Measurements from ENCODE around the gene CDO1. TPM values are rescaled to one million over a fixed set of nuclear protein-coding genes. Genes with fewer than 3 reads are reported as not detected.

Gene CDO1
- total and polyA plus RNA-seq, 2 of the 8 experiments (the other 6 are each of a cell fraction or from before 2014, with no cell fraction given) = 26.1 to 29.5 TPM

GRCh38 chr5:115850744-115851416 is 34.4 kb upstream of the CDO1 start:
- no peaks in the 10 kb centered on the region for H3K27me3 ChIP-seq (replicated peaks in 1 of 4; ENCODE audit: control insufficient read depth in 3 of 4, extremely low read depth in 1 of 4, insufficient read depth in 3 of 4, low read length in 3 of 4)
- no peak overlapping the region for H4K8ac ChIP-seq (ENCODE audit: extremely low read depth, insufficient read depth, low read length)
- peaks cover 0 to 2% of the 10 kb centered on the region in 2 experiments for H4K20me1 ChIP-seq (replicated peaks in 1 of 2; ENCODE audit: control insufficient read depth in 1 of 2, insufficient read depth in 2 of 2, low read length in 2 of 2)
- no peak overlapping the region for H3K4ac ChIP-seq (replicated peaks; ENCODE audit: insufficient read length, low read depth, low read length)
- no peak overlapping the region for H3K18ac ChIP-seq (ENCODE audit: extremely low read depth, low read length)
- H2AK5ac ChIP-seq (ENCODE audit: low read depth, low read length) = no peak overlapping the region
- peaks cover 0 to 5% (median 1%) of the 10 kb centered on the region in 4 experiments; a peak in 2 of 7 replicates for H3K4me1 ChIP-seq (replicated peaks in 1 of 4; ENCODE audit: control insufficient read depth in 3 of 4, insufficient read depth in 4 of 4, low read length in 3 of 4)
- H2BK15ac ChIP-seq (ENCODE audit: low read length) = no peak overlapping the region
- peaks cover 0 to 8% of the 10 kb centered on the region in 2 experiments; a peak in 1 of 4 replicates for H3K9me3 ChIP-seq (ENCODE audit: insufficient read depth in 2 of 2, low read depth in 1 of 2, low read length in 1 of 2)
- H3K23me2 ChIP-seq (ENCODE audit: low read depth, low read length) = no peaks in the 10 kb centered on the region
- peaks cover 2% of the 10 kb centered on the region; the same call in 1 of the 2 replicates for H3K79me1 ChIP-seq (ENCODE audit: low read depth, low read length)
- H2BK120ac ChIP-seq (replicated peaks; ENCODE audit: low read depth, low read length) = no peak overlapping the region
- DNase-seq (ENCODE audit: low read depth in 1 of 2, low spot score in 2 of 2) (no peak), FAIRE-seq (no peak)
- no peak overlapping the region for H3K9ac ChIP-seq (replicated peaks in 1 of 4; ENCODE audit: extremely low read depth in 1 of 4, low read depth in 3 of 4, low read length in 3 of 4)
- CTCF ChIA-PET (ENCODE audit: partially characterized antibody) = interaction anchor here (0.5 kb wide), 1 partner anchor 21 kb away, joined by 4 read pairs; no protein-coding TSS in a partner anchor
- H3K56ac ChIP-seq (replicated peaks; ENCODE audit: insufficient read length, low read depth, low read length) = no peak overlapping the region
- no peak overlapping the region for H2AFZ ChIP-seq (ENCODE audit: low read length)
- H4K91ac ChIP-seq (replicated peaks; ENCODE audit: insufficient read length, low read length) = no peak overlapping the region
- WGBS, 2 experiments (ENCODE audit: extremely low coverage in 1 of 2, insufficient coverage in 1 of 2, insufficient read length in 1 of 2, insufficient replicate concordance in 2 of 2, low coverage in 1 of 2, low lambda C conversion rate in 2 of 2, missing lambda C conversion rate in 1 of 2) = 95% methylated on average over 4 of the region's 4 CpGs; no CpG with 5 or more reads in 1 of the 2 experiments
- H2BK20ac ChIP-seq (ENCODE audit: low read length) = no peak overlapping the region
- H3K27ac ChIP-seq (ENCODE audit: low read depth, low read length) = no peak overlapping the region
- POLR2A ChIA-PET (ENCODE audit: partially characterized antibody) = no interaction called here
- no peak overlapping the region for H3K4me2 ChIP-seq (ENCODE audit: insufficient read depth in 1 of 2, low read depth in 2 of 2, low read length in 2 of 2)
- H2BK12ac ChIP-seq (ENCODE audit: low read depth, low read length) = no peak overlapping the region
- H3K23ac ChIP-seq (ENCODE audit: insufficient read length) = no peak overlapping the region
- H2BK5ac ChIP-seq (ENCODE audit: low read depth, low read length) = no peak overlapping the region
- no peak overlapping the region for H3K14ac ChIP-seq (ENCODE audit: insufficient read length)
- no peaks in the 10 kb centered on the region for H3K36me3 ChIP-seq (ENCODE audit: control insufficient read depth in 2 of 4, insufficient read depth in 4 of 4, low read length in 3 of 4)
- peaks cover 0 to 85% of the 10 kb centered on the region in 2 experiments; a peak in 2 of 4 replicates for H3K79me2 ChIP-seq (ENCODE audit: control insufficient read depth in 1 of 2, insufficient read depth in 2 of 2, low read length in 2 of 2)
- H3K4me3 ChIP-seq (ENCODE audit: extremely low read depth in 1 of 4, insufficient read depth in 2 of 4, low read depth in 3 of 4, low read length in 4 of 4) = no peak overlapping the region
- no peak overlapping the region for H4K5ac ChIP-seq (ENCODE audit: insufficient read length, low read depth, low read length)
- TF ChIP-seq RAD21 (IDR thresholded peaks at IDR 0.05 in 1 of 2, conservative IDR thresholded peaks at IDR 0.05 in 1 of 2; ENCODE audit: low read depth in 2 of 2, low read length in 2 of 2) = no peak
- TF ChIP-seq CBX8 (IDR thresholded peaks at IDR 0.05; ENCODE audit: borderline replicate concordance, low read depth, low read length) = no peak
- no peak for TF ChIP-seq HDAC6 (IDR thresholded peaks at IDR 0.05; ENCODE audit: low read depth, low read length)
- TF ChIP-seq RXRA (IDR thresholded peaks at IDR 0.05; ENCODE audit: insufficient read depth, low read depth, low read length) = no peak
- TF ChIP-seq SAP30 (IDR thresholded peaks at IDR 0.05; ENCODE audit: insufficient read depth, insufficient replicate concordance, low read length) = no peak
- no peak for TF ChIP-seq SIX5 (IDR thresholded peaks at IDR 0.05; ENCODE audit: low read depth, low read length)
- no peak for TF ChIP-seq JUN (IDR thresholded peaks at IDR 0.05; ENCODE audit: low read depth, low read length)
- no peak for TF ChIP-seq JUND (IDR thresholded peaks at IDR 0.05; ENCODE audit: low read length)
- no peak for TF ChIP-seq POLR2AphosphoS5 (IDR thresholded peaks at IDR 0.05; ENCODE audit: low read depth, low read length)
- no peak for TF ChIP-seq KDM4A (IDR thresholded peaks at IDR 0.05; ENCODE audit: low read depth, low read length, severe bottlenecking)
- TF ChIP-seq ATF3 (IDR thresholded peaks at IDR 0.05; ENCODE audit: insufficient read depth, low read depth, low read length) = no peak
- TF ChIP-seq ZNF274 (IDR thresholded peaks at IDR 0.05; ENCODE audit: borderline replicate concordance, extremely low read depth, low read length) = no peak
